ENCODE measurements around the gene RNF26.

DNA sequence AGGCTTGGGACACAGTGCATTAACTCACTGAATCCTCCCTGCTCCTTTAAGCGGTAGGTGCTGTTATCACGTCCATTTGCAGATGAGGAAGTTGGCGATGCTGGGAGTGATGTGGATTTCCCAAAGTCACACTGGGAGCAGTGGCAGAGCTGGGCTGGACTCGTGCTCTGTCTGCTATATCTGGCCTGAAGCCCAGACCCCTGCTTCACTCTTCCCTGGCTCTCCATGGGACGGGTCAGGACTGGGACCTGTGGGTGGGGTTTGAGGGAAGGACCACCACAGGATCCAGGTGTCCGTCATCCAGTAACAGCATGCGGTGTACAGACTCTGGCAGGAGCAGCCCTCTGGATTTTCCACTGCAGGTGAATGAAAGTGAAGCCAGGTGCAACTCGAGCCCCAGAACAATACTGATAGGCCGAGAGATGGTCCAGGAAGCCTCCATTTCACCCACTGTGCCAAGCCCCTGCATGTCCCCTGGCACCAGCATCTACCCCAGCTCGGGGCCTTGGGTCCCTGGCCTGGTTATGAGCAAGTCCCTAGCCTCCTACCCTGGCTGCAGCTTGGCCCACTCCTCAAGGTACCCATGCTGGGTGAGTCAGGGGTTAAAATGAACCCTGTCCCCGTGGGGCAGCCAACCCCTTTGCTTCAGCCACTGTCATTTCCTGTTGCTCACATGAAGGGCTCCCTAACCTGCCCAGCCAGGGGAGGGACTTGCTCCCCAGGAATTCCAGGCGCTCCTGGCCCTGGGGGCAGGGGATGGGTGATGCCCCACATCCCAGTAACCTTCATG is 43.0 kb downstream of the RNF26 start:
- TF ChIP-seq, protein P1, sequence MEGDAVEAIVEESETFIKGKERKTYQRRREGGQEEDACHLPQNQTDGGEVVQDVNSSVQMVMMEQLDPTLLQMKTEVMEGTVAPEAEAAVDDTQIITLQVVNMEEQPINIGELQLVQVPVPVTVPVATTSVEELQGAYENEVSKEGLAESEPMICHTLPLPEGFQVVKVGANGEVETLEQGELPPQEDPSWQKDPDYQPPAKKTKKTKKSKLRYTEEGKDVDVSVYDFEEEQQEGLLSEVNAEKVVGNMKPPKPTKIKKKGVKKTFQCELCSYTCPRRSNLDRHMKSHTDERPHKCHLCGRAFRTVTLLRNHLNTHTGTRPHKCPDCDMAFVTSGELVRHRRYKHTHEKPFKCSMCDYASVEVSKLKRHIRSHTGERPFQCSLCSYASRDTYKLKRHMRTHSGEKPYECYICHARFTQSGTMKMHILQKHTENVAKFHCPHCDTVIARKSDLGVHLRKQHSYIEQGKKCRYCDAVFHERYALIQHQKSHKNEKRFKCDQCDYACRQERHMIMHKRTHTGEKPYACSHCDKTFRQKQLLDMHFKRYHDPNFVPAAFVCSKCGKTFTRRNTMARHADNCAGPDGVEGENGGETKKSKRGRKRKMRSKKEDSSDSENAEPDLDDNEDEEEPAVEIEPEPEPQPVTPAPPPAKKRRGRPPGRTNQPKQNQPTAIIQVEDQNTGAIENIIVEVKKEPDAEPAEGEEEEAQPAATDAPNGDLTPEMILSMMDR (IDR thresholded peaks at IDR 0.05; ENCODE audit: low read depth, low read length, missing input control) = no peak
- no peak for TF ChIP-seq FOXA2 (IDR thresholded peaks at IDR 0.05)
- TF ChIP-seq RXRA (IDR thresholded peaks at IDR 0.05) = no peak
- TF ChIP-seq REST (IDR thresholded peaks at IDR 0.05) = no peak
- TF ChIP-seq SP1 (IDR thresholded peaks at IDR 0.05) = no peak

Measured in liver (tissue), 3 donors.